ENCODE data around the gene NRXN2.

GRCh38 chr11:64764040-64764611 is 41.1 kb upstream of the NRXN2 start:
- TF ChIP-seq CTCF (IDR thresholded peaks at IDR 0.05), result no peak
- no peak for TF ChIP-seq POLR2A (IDR thresholded peaks at IDR 0.05)
